Testis (tissue), 3 donors: ENCODE results near the gene UPP1. TPM values are rescaled to one million over a fixed set of nuclear protein-coding genes. Genes with fewer than 3 reads are reported as not detected.

Source experiments
- DNase-seq: peaks from one replicate; pipeline ENCODE4 v3.0.0-alpha.2; 2019
- H3K27ac ChIP-seq, 2 donors: fragments of 200-600 bp; sonication (generic); one replicate each; pipeline ENCODE4 v1.5.1; 2019
- H3K27me3 ChIP-seq: fragments of 200-600 bp; sonication (generic); one replicate; pipeline ENCODE4 v1.5.1; 2019
- H3K36me3 ChIP-seq: fragments of 200-600 bp; sonication (generic); one replicate; pipeline ENCODE4 v1.5.1; 2017; ENCODE audit warnings: low read depth; ENCODE audit errors: missing control alignments
- H3K4me1 ChIP-seq: fragments of 200-600 bp; sonication (generic); one replicate; pipeline ENCODE4 v1.5.1; 2019
- H3K4me3 ChIP-seq, 2 donors: fragments of 200-600 bp; sonication (generic); one replicate each; pipeline ENCODE4 v1.5.1; 2017 to 2019
- H3K9me3 ChIP-seq: fragments of 200-600 bp; sonication (generic); one replicate; pipeline ENCODE4 v1.5.1; 2017
- CTCF ChIP-seq, 3 experiments: fragments of 450-650 bp in 2 of 3; fragments of 200-600 bp in 1 of 3; sonication (generic) in 1 of 3; IDR thresholded peaks; one replicate each; pipeline ENCODE4 v1.5.1; 2016 to 2019; ENCODE audit warnings: antibody characterized with exemption in 3 of 3, mild to moderate bottlenecking in 2 of 3, moderate library complexity in 1 of 3
- POLR2A ChIP-seq: fragments of 450-650 bp; IDR thresholded peaks from one replicate; pipeline ENCODE4 v1.6.1; 2017; ENCODE audit warnings: antibody characterized with exemption, mild to moderate bottlenecking, moderate library complexity
- WGBS, 2 donors: methylation state at CpG; one replicate each; pipeline ENCODE4 v1.1.5; 2018; 5-methylcytosine and 5-hydroxymethylcytosine counted together
- intact Hi-C: fragments of 100-400 bp; cut with DNase I; formaldehyde crosslinking; loops from one replicate; pipeline ENCODE4 v1.15.1; 2023; ENCODE audit warnings: low total_unique reads
- polyA plus RNA-seq: library from polyadenylated mRNA; stranded (reverse); fragments of 350-450 nt; fragmentation: Illumina TruSeq; extraction: RNeasy Lipid Tissue Mini Kit (QIAGEN cat#74804); gene quantifications from one replicate; pipeline ENCODE4 v1.2.3, GENCODE V29; 2014; ENCODE audit warnings: low read depth, low replicate concordance; ENCODE audit not compliant: insufficient read depth
- total RNA-seq, 2 donors: library from RNA; depleted of rRNA; stranded (reverse); fragments of >200 nt; gene quantifications; one replicate each; pipeline ENCODE4 v1.2.3, GENCODE V29; 2016

Gene UPP1
- total and polyA plus RNA-seq, 3 donors from 2014 or later = 13.1 to 20.8 (median 17.2) TPM

GRCh38 chr7:48052748-48053147 is 36.3 kb upstream of the UPP1 start:
- intact Hi-C loops = no loop called here
- 68 to 73% methylated on average over 8 of the region's 8 CpGs for WGBS, 2 donors
- H3K36me3 ChIP-seq = no peaks in the 10 kb centered on the region
- H3K27me3 ChIP-seq = no peaks in the 10 kb centered on the region
- no peak overlapping the region for H3K4me3 ChIP-seq
- DNase-seq = no peak
- H3K4me1 ChIP-seq = no peaks in the 10 kb centered on the region
- no peak overlapping the region for H3K27ac ChIP-seq
- TF ChIP-seq POLR2A (no peak), CTCF (IDR thresholded peaks at IDR 0.05) (no peak)
- no peaks in the 10 kb centered on the region for H3K9me3 ChIP-seq

- TF ChIP-seq POLR2A (no peak), CTCF (IDR thresholded peaks at IDR 0.05) (no peak)
- H3K9me3 ChIP-seq = no peaks in the 10 kb centered on the region
- WGBS, 2 donors = 87 to 95% methylated on average over 2 of the region's 2 CpGs
- H3K36me3 ChIP-seq = no peaks in the 10 kb centered on the region
- DNase-seq = no peak
- intact Hi-C loops = no loop called here
- no peak overlapping the region for H3K4me3 ChIP-seq
- H3K27ac ChIP-seq = no peak overlapping the region
- H3K27me3 ChIP-seq = no peaks in the 10 kb centered on the region
- no peaks in the 10 kb centered on the region for H3K4me1 ChIP-seq
Observed at GRCh38 chr7:48053736-48054135, 35.3 kb upstream of the UPP1 start.

- 85 to 96% methylated on average over 2 of the region's 2 CpGs for WGBS, 2 donors
- Histone ChIP-seq H3K9me3 (no peaks in the 10 kb centered on the region), H3K4me1 (no peaks in the 10 kb centered on the region), H3K4me3 (no peak overlapping the region), H3K27me3 (no peaks in the 10 kb centered on the region), H3K27ac (no peak overlapping the region), H3K36me3 (no peaks in the 10 kb centered on the region)
- intact Hi-C loops = no loop called here
- DNase-seq = no peak
- TF ChIP-seq POLR2A = no peak
- TF ChIP-seq CTCF (IDR thresholded peaks at IDR 0.05) = no peak
Observed at GRCh38 chr7:48058990-48059389, 30.1 kb upstream of the UPP1 start.

- intact Hi-C loops = no loop called here
- no peak overlapping the region for H3K27ac ChIP-seq
- no peaks in the 10 kb centered on the region for H3K27me3 ChIP-seq
- no peaks in the 10 kb centered on the region for H3K4me1 ChIP-seq
- 84 to 91% methylated on average over 5 of the region's 5 CpGs for WGBS, 2 donors
- no peaks in the 10 kb centered on the region for H3K9me3 ChIP-seq
- no peak for DNase-seq
- no peak overlapping the region for H3K4me3 ChIP-seq
- TF ChIP-seq POLR2A = no peak
- TF ChIP-seq CTCF (IDR thresholded peaks at IDR 0.05) = no peak
- H3K36me3 ChIP-seq = no peaks in the 10 kb centered on the region
Observed at GRCh38 chr7:48059706-48060105, 29.4 kb upstream of the UPP1 start.

- Histone ChIP-seq H3K36me3 (no peaks in the 10 kb centered on the region), H3K27me3 (no peaks in the 10 kb centered on the region), H3K27ac (no peak overlapping the region), H3K4me3 (no peak overlapping the region), H3K9me3 (no peaks in the 10 kb centered on the region), H3K4me1 (no peaks in the 10 kb centered on the region)
- TF ChIP-seq POLR2A = no peak
- TF ChIP-seq CTCF (IDR thresholded peaks at IDR 0.05) = no peak
- WGBS, 2 donors = 81 to 89% methylated on average over 1 of the region's 1 CpG
- intact Hi-C loops = no loop called here
- no peak for DNase-seq
Observed at GRCh38 chr7:48063985-48064384, 25.1 kb upstream of the UPP1 start.
